H4 (cell line): ENCODE results near the gene SH3RF2. TPM values are rescaled to one million over a fixed set of nuclear protein-coding genes. Genes with fewer than 3 reads are reported as not detected.

ENCODE experiments used
- DNase-seq: peaks from one replicate; pipeline ENCODE4 v3.0.0-alpha.2; 2015; ENCODE audit warnings: low spot score
- total RNA-seq: library from RNA; depleted of rRNA; stranded (reverse); fragments of >200 nt; shearing (Covaris generic); gene quantifications from 2 replicates; pipeline ENCODE4 v1.2.3, GENCODE V29; 2014

SH3RF2 gene
- total RNA-seq, 1 experiment from 2014 or later = 3.0 TPM

- DNase-seq = no peak
Measured at GRCh38 chr5:146043722-146044121, 107.3 kb downstream of the SH3RF2 start.

- DNase-seq = peak; percentile 77
Measured at GRCh38 chr5:146047396-146047795, 111.0 kb downstream of the SH3RF2 start.

- peak; percentile 78 for DNase-seq
Measured at GRCh38 chr5:146048994-146049703, 112.8 kb downstream of the SH3RF2 start.

- no peak for DNase-seq
Measured at GRCh38 chr5:146049704-146050026, 113.3 kb downstream of the SH3RF2 start.

- no peak for DNase-seq
Measured at GRCh38 chr5:146050086-146050485, 113.7 kb downstream of the SH3RF2 start.

GRCh38 chr5:146051678-146052077 is 115.3 kb downstream of the SH3RF2 start:
- DNase-seq = no peak

GRCh38 chr5:146052780-146053179 is 116.4 kb downstream of the SH3RF2 start:
- DNase-seq = no peak

GRCh38 chr5:146055432-146055831 is 119.1 kb downstream of the SH3RF2 start:
- no peak for DNase-seq

- no peak for DNase-seq
Measured at GRCh38 chr5:146059460-146060220, 123.3 kb downstream of the SH3RF2 start.

GRCh38 chr5:146060221-146060585 is 123.8 kb downstream of the SH3RF2 start:
- DNase-seq = no peak

GRCh38 chr5:146066968-146067367 is 130.6 kb downstream of the SH3RF2 start:
- no peak for DNase-seq

GRCh38 chr5:146068206-146068605 is 131.8 kb downstream of the SH3RF2 start:
- no peak for DNase-seq

GRCh38 chr5:146068977-146069779 is 132.8 kb downstream of the SH3RF2 start:
- DNase-seq = no peak

GRCh38 chr5:146069780-146070099 is 133.4 kb downstream of the SH3RF2 start:
- no peak for DNase-seq

GRCh38 chr5:146070746-146071145 is 134.4 kb downstream of the SH3RF2 start:
- DNase-seq = no peak

GRCh38 chr5:146071171-146071570 is 134.8 kb downstream of the SH3RF2 start:
- DNase-seq = no peak

GRCh38 chr5:146072595-146072994 is 136.2 kb downstream of the SH3RF2 start:
- DNase-seq = no peak

- no peak for DNase-seq
Measured at GRCh38 chr5:146073239-146073900, 137.0 kb downstream of the SH3RF2 start.

GRCh38 chr5:146076028-146076427 is 139.7 kb downstream of the SH3RF2 start:
- DNase-seq = no peak

- no peak for DNase-seq
Measured at GRCh38 chr5:146076455-146076854, 140.1 kb downstream of the SH3RF2 start.

GRCh38 chr5:146078566-146078965 is 142.2 kb downstream of the SH3RF2 start:
- DNase-seq = no peak

GRCh38 chr5:146079695-146080373 is 143.5 kb downstream of the SH3RF2 start:
- peak; percentile 23 for DNase-seq
